ELF-1 (cell line): ENCODE results near the gene AGPAT3.
"Not testable (repeated sequence)": the region's sequence is repeated elsewhere in the genome, so short reads cannot be mapped to it uniquely, and the experiment has no call there.

Experiments
- DNase-seq: peaks from one replicate; pipeline ENCODE4 v3.0.0-alpha.2; 2016; ENCODE audit warnings: low read depth, low spot score

The AGPAT3 gene, protein sequence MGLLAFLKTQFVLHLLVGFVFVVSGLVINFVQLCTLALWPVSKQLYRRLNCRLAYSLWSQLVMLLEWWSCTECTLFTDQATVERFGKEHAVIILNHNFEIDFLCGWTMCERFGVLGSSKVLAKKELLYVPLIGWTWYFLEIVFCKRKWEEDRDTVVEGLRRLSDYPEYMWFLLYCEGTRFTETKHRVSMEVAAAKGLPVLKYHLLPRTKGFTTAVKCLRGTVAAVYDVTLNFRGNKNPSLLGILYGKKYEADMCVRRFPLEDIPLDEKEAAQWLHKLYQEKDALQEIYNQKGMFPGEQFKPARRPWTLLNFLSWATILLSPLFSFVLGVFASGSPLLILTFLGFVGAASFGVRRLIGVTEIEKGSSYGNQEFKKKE

DNA sequence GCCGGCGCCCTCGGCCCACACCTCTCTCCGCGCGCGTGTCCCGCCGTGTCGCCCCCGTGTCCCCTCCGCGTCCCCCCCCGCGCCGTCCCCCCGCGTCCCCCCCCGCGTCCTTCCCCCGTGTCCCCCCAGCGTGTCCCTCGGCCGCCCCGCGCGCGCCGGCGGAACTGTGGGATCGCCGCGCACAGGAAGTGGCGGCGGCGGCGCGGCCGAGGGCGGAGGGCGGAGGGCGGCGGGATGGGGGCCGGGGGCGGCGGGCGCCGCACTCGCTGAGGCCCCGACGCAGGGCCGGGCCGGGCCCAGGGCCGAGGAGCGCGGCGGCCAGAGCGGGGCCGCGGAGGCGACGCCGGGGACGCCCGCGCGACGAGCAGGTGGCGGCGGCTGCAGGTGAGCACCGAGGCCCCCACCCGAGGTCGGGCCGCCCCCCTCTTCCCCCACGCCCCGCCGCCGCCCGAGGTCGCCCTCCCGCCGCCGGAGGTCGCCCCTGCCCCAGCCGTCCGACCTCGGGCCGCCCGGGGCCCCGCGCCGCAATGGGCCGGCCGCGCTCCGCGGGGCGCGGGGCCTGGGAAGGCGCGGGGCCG is at the start of gene AGPAT3:
TSS of gene AGPAT3 (plus strand) at position 262 of the 578 bp plus-strand sequence. CDS start 94,459 bp downstream, outside the sequence.
- DNase-seq, result no peak

DNA sequence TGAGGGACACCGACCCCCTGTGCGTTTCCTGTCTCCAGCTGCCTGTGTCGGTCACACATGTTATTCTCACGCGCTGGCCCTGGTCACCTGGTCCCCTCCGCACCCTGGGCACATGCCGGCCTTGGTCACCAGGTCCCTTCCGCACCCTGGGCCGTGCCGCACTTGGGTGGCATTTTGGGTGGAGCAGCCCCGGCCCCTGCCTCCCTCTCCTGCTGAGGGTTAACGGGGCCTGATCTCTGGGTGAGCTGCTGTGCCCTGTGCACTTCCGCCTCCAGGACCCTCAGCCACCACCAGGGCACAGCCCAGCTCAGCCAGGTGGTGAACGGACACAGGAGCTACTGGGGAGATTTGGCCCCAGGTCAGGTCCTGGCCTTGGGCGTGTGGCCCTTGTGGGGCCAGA is 49.0 kb upstream of the AGPAT3 start:
- no peak for DNase-seq

DNA sequence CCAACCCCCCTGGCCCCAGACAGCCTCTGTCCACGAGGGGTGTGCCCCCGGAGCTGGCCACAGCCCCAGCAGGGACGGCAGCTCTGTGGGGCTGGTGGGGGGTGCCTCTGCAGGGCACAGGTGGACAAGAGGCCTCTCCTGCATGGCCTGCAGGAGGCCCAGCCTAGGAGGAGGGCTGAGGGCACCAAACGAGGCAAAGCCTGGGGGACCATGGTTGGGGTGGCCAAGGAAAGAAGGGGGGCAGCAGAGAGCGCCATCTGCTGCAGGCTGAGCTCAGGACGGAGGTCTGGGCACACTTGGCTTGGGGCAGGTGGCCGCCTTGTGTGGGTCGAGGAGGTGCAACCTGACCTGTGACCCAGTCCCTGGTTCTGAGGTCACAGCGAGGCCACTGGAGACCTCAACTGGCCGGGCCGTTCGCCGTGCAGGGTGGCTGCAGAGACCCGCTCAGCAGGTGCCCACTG is 48.4 kb upstream of the AGPAT3 start:
- DNase-seq, result no peak

DNA sequence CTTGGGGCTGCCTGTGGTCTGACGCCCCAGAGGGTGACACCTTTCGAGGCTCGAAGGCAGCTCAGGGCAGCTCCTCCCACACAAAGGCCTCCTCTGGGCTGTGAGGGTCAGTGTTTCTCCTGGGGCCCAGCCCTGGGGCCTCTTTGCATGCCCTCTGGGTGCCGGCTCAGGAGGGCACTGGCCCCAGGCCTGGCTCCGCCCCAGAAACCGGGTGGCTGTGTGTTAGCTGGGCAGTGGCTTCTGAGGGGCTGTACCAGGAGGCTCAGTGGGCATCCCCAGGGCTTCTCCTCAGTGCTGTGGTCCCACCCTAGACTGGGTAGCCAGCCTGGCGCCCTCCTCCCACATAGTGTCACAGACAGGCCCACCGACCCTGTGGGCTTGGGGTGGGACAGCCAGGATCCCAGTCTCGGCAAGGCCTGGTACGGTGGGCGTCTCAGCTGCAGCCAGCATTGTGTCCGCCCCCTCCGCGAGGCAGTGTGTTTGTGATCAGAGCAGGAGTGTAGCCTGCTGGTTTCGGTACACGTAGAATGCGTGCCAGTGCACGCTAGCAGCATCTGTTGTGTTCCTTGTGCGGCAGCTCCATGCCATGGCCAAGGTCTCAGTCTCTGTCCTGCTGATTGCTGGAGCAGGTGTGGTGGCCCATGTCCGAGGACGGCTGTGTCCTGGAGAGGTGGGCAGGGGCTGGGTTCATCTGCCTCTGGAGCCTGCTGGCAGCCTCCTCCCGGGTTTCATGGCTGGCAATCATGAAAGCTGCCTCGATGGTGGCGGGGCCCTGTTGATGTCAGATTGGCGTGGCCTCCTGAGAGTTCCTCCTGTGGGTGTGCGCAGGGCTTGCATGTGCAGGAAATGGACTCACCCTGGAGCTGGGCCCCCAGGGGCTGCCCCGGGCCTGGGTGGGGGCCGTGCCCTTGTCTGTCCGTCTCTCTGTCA is 47.6 kb upstream of the AGPAT3 start:
- no peak for DNase-seq

DNA sequence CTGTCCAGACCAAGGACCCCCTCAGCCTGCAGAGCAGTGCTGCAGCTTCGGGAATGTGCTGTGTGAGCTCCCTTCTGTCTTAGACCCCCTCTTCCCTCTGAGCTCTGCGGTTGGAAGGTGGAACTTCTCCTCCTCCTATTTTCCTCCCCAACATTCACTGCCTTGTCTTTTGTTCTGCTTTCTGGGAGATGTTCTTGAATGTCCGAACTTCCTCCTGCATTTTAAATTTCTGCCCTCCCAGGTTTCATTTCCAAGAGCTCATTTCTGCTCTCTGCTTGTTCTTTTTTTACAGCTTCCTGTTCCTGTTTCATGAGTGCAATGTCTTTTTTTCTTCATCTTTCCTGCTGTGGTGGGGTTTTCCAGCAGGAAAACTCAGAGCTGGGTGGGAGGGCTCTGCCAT is 46.3 kb upstream of the AGPAT3 start:
- DNase-seq, result no peak

DNA sequence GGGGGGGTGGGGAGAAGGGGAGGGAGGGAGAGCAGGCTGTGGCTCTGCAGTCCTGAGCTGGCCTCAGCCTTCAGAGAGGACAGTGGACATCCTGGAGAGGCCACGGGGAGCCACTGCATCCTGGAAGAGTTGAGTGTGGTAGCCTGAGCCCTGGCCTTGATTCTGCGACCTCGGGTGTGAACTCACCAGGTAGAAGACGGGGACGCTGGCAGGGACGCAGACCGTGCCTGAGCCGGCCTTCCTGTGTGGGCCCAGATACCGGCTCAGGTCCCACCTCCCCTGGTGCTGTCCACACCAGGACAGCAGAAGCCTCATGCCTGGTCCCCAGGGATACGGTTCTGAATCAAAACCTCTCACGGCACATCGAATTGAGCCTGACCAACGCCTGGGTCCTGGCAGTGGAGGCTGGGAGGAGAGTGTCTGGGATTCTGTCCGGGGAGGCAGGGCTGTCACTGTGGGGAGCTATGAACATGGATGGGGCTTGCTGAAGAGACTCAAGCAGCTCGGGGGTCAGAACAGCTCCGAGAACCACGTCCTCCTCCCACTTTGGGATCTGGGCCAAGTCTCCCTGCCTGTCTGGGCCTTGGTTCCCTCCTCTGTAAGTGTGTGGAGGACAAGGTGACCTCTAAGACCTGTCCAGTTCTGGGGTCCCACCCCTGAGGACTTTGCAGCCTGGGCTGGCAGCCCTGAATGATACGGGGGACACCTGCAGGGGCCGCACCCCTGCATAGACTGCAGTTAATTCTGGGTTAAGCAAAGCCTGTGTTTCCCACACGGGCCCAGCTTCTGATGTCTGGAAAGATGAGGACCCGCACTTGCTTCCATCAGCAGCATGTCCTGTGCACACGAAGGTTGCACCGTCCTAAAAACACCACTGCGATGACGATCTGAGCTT is 45.3 kb upstream of the AGPAT3 start:
- no peak for DNase-seq

DNA sequence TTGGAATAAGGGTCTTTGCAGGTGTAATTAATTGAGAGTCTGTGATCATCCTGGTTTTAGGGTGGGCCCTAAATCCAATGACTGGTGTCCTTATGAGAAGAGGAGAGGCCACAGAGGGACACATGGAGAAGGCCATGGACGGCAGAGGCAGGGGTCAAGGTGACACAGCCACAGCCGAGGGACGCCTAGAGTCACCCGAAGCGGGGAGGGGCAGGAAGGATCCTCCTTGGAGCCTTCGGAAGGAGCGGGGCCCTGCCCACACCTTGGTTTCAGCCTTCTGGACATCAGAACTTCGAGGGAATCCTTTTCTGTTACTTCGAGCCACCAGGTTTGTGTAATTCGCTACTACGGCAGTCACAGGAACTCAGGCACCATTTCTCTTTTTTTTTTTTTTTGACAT is 44.6 kb upstream of the AGPAT3 start:
- DNase-seq, result no peak

DNA sequence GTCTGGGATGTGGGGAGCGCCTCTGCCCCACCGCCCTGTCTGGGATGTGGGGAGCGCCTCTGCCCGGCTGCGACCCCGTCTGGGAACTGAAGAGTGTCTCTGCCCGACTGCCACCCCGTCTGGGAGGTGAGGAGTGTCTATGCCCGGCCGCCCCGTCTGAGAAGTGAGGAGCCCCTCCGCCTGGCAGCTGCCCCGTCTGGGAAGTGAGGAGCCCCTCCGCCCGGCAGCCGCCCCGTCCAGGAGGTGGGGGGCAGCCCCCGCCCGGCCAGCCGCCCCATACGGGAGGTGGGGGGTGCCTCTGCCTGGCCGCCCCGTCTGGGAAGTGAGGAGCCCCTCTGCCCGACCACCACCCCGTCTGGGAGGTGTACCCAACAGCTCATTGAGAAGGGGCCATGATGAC is 42.9 kb upstream of the AGPAT3 start:
- DNase-seq, result not testable (repeated sequence)

DNA sequence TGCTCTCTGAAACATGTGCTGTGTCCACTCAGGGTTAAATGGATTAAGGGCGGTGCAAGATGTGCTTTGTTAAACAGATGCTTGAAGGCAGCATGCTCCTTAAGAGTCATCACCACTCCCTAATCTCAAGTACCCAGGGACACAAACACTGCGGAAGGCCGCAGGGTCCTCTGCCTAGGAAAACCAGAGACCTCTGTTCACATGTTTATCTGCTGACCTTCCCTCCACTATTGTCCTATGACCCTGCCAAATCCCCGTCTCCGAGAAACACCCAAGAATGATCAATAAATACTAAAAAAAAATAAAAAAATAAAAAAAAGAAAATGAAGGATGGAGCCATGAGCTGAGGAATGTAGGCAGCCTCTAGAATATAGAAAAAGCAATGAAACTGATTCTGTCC is 42.3 kb upstream of the AGPAT3 start:
- not testable (repeated sequence) for DNase-seq

DNA sequence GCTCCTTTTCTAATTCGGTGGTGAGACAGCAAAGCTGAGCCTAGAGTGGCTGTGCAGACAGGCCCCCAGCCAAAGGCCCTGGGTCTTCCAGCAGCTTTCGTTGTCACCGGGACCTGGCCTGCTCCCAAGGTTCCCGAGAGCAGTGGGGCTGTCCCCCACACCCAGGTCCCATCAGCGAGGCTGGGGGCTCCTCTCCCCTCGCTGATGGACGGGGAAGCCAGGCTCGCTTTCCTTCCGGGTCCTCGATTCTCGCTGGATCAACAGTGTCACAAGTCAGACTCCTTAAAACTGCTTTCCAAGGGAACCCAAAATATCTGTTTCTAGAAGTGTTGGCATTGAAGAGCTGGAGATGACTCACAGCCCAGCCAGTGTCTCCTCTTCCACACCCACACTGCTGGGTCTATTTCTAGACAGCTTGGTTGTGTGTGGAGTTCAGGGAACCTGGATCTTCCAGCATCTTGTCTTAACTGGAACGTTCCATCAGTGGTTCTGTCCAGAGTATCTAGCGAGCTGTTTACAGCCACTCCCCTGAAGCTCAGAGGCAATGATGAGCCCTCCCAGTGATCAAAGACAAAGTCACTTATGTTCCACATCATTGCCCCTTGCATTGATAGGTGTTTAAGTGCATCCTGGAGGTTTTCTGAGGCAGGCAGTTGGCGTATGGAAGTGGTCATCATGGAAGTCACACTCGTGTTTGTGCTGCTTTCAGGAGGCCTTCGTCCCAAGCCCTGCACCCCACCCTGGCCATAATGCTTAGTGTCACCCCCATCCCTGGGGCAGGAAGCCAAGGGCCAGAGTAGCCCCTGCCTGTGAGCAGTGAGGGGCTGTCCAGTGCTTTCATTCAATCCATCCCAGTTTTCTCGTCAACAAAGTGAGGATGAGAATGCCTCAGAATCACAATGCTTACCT is 40.4 kb upstream of the AGPAT3 start:
- no peak for DNase-seq

DNA sequence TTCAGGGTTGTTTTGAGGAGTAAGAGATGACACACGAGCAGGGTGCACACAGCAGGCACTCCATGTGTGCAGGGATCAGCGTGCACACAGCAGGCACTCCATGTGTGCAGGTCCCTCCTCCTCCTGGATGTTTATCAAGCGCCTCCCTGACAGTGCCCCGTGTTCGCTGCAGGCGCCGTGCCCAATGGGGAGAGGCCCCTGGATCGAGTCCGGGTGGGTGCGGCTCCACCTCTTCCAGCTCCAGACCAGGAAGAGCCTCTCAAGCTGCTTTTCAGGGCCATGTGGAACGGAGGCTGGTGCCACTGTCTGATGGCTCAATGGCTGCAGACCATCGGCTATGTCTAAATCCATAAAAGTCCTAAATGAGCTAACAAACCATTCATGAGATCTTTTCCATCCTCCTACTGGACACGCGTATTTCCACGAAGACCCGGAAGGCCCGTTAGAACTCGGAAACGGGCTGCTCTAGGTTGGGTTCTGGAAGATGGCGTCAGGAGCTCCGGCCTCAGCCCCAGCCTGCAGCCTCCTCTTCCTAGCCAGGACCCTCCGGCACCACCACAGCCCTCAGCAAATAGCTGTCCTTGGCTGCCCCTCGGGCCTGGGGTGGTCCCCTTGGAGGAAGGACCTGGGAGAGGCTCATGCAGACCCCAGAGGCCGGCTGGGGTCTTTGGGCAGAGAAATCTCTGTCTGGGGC is 39.6 kb upstream of the AGPAT3 start:
- no peak for DNase-seq

DNA sequence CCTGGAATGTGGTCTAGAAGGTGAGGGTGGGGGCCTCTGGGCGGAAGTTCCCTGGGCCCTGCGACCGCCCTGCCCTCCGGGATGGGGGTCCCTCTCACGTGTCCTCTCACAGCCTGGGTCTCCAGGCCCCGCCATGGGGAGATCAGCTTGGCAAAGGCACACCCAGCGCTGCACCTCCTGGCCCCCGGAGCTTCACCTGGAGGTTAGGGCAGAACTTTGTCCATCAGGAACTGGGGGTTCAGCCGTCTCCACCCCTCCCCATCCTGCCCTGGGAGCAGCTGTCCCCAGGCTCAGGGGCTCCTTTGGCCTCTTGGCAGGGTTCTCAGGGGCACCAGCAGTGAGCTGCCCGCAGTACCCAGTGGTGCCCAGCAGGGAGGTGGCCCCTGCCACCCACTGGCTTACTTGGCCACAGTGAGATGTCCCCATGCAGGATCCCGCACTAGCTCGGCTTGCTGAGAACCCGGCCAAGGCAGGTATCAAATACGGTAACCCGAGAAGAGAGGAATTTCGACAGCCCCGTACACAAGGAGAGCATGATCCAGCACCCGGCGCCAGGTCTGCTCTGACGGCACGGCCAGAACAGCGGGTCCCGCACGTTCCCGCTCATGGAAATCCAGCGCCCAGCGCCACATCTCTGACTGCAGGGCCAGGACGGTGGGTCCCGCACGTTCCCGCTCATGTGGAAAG is 38.9 kb upstream of the AGPAT3 start:
- peak; percentile 65 for DNase-seq

DNA sequence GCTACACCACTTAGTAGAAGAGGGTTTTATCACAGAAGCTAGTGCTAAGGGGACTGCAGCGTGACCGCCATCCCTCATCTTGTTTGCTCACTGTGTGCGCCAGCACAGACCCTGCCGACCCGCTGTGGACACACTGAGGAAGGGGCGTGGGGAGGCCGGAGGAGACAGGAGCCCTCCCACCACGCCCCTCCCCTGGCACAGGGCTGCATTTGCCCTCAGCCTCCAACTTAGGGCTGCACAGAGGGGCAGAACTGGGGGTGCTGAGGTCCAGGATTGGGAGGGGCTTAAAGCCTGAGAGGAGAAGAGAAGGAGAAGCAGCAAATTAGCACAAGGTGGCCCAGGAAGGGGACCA is 38.4 kb upstream of the AGPAT3 start:
- no peak for DNase-seq

DNA sequence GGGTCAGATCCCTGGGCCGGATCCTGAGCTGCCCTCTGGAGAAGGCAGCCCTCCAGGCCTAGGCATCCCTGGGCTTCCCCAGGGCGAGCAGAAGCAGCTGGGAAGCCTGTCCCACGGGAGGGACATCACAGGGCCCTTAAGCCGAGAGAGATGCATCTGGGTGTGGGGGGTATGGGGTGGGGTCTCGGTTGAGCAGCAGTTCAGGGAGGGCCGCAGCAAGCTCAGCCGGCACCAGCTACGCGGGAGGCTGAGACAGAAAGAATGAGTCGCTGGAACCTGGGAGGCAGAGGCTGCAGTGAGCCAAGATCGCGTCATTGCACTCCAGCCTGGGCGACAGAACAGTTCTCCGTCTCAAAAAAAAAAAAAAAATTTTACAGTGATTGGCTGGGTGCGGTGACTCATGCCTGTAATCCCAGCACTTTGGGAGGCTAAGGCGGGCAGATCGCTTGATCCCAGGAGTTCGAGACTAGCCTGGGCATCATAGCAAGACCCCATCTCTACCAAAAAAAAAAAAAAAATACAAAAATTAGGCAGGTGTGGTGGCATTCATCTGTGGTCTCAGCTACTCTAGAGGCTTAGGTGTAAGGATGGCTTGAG is 37.9 kb upstream of the AGPAT3 start:
- no peak for DNase-seq

DNA sequence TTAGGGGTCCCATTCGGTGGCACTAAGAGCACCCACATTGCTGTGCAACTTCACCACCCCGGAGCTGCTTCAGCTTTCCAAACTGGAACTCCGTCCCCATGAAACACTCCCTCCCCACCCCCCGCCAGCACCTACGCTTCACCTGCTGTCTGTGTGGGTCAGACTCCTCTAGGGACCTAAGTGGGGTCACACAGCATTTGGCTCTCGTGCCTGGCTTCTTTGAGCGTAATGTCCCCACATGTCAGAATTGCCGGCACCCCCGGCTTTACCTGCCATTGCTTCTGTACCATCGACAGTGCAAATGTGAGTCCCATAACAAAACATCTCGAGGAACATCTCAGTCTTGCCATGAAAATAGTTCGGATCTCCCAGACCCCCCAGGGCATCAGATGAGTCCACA is 35.9 kb upstream of the AGPAT3 start:
- DNase-seq, result no peak

DNA sequence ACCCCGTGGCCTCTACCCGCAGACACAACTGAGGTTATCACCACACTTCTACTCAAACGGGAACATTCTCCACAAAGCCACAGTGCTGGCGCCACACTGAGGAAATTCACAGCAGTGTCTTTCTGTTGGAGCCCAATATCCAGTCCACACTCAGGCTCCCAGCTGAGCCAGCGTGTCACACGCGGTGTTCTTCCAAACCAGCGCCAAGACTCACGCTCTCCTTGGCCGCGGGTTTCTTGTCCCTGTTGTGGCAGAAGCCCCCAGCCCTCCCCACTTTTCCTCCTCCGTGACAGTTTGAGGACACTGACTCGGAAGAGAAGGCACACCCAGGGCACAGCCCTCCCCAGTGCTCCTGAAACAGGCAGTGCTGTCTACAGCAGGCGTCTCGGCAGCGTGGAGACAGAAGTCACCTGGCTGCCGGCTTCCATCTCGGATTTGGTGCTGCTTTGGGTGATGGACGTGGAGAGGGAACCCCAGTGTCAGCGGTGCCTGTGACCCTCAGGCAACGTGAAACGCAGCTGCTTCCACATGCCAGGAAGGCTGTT is 35.4 kb upstream of the AGPAT3 start:
- DNase-seq, result no peak

DNA sequence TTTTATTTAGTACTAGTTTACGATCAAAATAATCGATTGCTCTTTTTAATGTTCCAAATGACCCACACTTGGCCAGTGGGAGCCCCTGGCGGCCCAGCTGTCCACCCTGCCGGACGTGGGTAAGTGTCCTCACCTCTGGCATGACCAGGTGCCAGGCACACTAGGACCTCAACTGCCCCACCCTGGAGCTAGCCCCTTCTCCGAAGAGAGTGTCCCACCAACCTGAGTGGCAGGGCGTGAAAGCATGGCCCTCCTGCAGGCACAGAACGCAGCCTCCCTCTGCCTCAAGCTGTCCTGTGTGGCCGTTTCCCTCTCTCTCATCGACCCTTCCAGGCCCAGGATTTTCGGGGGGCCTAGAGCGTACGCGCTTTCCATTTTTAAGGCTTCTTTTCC is 32.9 kb upstream of the AGPAT3 start:
- no peak for DNase-seq

DNA sequence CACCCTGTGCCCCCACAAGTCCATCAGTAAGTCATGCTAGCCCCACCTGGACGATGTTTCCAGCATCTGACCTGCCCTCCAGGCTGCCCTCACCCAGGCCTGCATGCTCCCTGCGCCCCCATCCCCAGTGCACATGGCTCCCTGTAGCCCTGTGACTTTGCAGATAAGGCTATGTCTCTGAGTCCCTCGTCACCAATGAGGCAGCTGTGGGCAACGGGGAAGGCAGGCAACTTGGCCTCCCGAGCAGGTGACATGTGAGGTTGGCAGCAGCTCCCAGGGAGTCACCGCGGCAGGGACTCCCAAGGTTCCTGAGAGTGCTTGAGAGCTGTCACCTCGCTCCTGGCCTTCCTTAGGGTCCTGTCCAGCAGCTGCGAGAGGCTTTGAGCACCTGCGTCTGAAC is 32.4 kb upstream of the AGPAT3 start:
- DNase-seq, result no peak
